Endodermal cell (in vitro differentiated cells): ENCODE measurements around the gene IFT20. TPM values are rescaled to one million over a fixed set of nuclear protein-coding genes. Genes with fewer than 3 reads are reported as not detected.

ENCODE experiments used
- DNase-seq: peaks from one replicate; pipeline ENCODE4 v3.0.0-alpha.2; 2017
- H3K27ac ChIP-seq: 2 replicates; pipeline ENCODE4 v1.5.1; 2013; ENCODE audit warnings: mild to moderate bottlenecking, low read depth, low read length, moderate library complexity
- H3K27me3 ChIP-seq: 2 replicates; pipeline ENCODE4 v1.6.1; 2013; ENCODE audit warnings: mild to moderate bottlenecking, low read length, moderate library complexity; ENCODE audit not compliant: insufficient read depth, control insufficient read depth, poor library complexity, severe bottlenecking
- H3K36me3 ChIP-seq: 2 replicates; pipeline ENCODE4 v1.7.0; 2013; ENCODE audit warnings: mild to moderate bottlenecking, low read length, moderate library complexity; ENCODE audit not compliant: control insufficient read depth, insufficient read depth
- H3K4me1 ChIP-seq: one replicate; pipeline ENCODE4 v1.7.0; 2013; ENCODE audit warnings: low read length; ENCODE audit not compliant: control insufficient read depth, insufficient read depth
- H3K4me3 ChIP-seq: 2 replicates; pipeline ENCODE4 v1.5.1; 2013; ENCODE audit warnings: mild to moderate bottlenecking, low read length, moderate library complexity
- H3K9ac ChIP-seq: 2 replicates; pipeline ENCODE4 v1.6.1; 2013; ENCODE audit warnings: mild to moderate bottlenecking, low read length, moderate library complexity; ENCODE audit not compliant: poor library complexity, severe bottlenecking; ENCODE audit errors: extremely low read depth
- H3K9me3 ChIP-seq: 2 replicates; pipeline ENCODE4 v1.6.1; 2013; ENCODE audit warnings: mild to moderate bottlenecking, low read length, moderate library complexity; ENCODE audit not compliant: control insufficient read depth
- H3K27ac Mint-ChIP-seq: 2 replicates; pipeline ENCODE4 v1.8.0; 2020; ENCODE audit warnings: mixed read lengths
- H3K27me3 Mint-ChIP-seq: 2 replicates; pipeline ENCODE4 v1.8.0; 2021; ENCODE audit warnings: mild to moderate bottlenecking, mixed read lengths; ENCODE audit not compliant: insufficient read depth
- H3K36me3 Mint-ChIP-seq: 2 replicates; pipeline ENCODE4 v1.8.0; 2020; ENCODE audit warnings: low read depth, mixed read lengths
- H3K4me1 Mint-ChIP-seq: 2 replicates; pipeline ENCODE4 v1.8.0; 2020; ENCODE audit warnings: mixed read lengths
- H3K4me3 Mint-ChIP-seq: 2 replicates; pipeline ENCODE4 v1.8.0; 2020; ENCODE audit warnings: mild to moderate bottlenecking, moderate library complexity, mixed read lengths
- H3K9me3 Mint-ChIP-seq: 2 replicates; pipeline ENCODE4 v1.8.0; 2020; ENCODE audit warnings: mild to moderate bottlenecking, mixed read lengths
- WGBS, 2 experiments: methylation state at CpG; one replicate each; pipeline versions ENCODE4 v1.1.5 to v1.1.7; 2013; ENCODE audit warnings: missing lambda C conversion rate in 2 of 2, mixed read lengths in 1 of 2; ENCODE audit not compliant: insufficient coverage in 1 of 2, insufficient read length in 1 of 2; 5-methylcytosine and 5-hydroxymethylcytosine counted together
- total RNA-seq, 2 donors: library from RNA; stranded (reverse); fragmentation: NEBNext Ultra II Directional in 1 of 2; extraction: Animal tissue kit (Norgen Biotek cat#: 25700) in 1 of 2; gene quantifications; 2 replicates in 1 of 2; 3 replicates in 1 of 2; pipeline ENCODE4 v1.2.1, GENCODE V29; 2021
- TF ChIP-seq, protein P1 (sequence below): fragments of 200-600 bp; sonication (generic); conservative IDR thresholded peaks from 2 replicates; pipeline ENCODE4 v1.5.0; 2021; ENCODE audit warnings: antibody characterized with exemption, mild to moderate bottlenecking

The IFT20 gene
- total RNA-seq, 2 donors from 2014 or later = 28.9 to 34.3 TPM

GRCh38 chr17:28372945-28373274, 37.6 kb upstream of the IFT20 start:
- Histone ChIP-seq H3K27ac (no peak overlapping the region), H3K27me3 (peaks cover 43% of the 10 kb centered on the region), H3K9me3 (no peaks in the 10 kb centered on the region), H3K9ac (no peak overlapping the region), H3K4me1 (peaks cover 12% of the 10 kb centered on the region), H3K4me3 (no peak overlapping the region), H3K36me3 (no peaks in the 10 kb centered on the region)
- Mint-ChIP-seq H3K9me3 (no peaks in the 10 kb centered on the region), H3K27ac (no peak overlapping the region), H3K36me3 (no peaks in the 10 kb centered on the region), H3K27me3 (peaks cover 60% of the 10 kb centered on the region), H3K4me1 (peaks cover 17% of the 10 kb centered on the region), H3K4me3 (peak overlapping the region; percentile 51)
- WGBS, 2 experiments = 89% methylated on average over 6 of the region's 6 CpGs; no CpG with 5 or more reads in 1 of the 2 experiments
- TF ChIP-seq, protein P1, sequence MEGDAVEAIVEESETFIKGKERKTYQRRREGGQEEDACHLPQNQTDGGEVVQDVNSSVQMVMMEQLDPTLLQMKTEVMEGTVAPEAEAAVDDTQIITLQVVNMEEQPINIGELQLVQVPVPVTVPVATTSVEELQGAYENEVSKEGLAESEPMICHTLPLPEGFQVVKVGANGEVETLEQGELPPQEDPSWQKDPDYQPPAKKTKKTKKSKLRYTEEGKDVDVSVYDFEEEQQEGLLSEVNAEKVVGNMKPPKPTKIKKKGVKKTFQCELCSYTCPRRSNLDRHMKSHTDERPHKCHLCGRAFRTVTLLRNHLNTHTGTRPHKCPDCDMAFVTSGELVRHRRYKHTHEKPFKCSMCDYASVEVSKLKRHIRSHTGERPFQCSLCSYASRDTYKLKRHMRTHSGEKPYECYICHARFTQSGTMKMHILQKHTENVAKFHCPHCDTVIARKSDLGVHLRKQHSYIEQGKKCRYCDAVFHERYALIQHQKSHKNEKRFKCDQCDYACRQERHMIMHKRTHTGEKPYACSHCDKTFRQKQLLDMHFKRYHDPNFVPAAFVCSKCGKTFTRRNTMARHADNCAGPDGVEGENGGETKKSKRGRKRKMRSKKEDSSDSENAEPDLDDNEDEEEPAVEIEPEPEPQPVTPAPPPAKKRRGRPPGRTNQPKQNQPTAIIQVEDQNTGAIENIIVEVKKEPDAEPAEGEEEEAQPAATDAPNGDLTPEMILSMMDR = no peak
- DNase-seq = no peak

DNA sequence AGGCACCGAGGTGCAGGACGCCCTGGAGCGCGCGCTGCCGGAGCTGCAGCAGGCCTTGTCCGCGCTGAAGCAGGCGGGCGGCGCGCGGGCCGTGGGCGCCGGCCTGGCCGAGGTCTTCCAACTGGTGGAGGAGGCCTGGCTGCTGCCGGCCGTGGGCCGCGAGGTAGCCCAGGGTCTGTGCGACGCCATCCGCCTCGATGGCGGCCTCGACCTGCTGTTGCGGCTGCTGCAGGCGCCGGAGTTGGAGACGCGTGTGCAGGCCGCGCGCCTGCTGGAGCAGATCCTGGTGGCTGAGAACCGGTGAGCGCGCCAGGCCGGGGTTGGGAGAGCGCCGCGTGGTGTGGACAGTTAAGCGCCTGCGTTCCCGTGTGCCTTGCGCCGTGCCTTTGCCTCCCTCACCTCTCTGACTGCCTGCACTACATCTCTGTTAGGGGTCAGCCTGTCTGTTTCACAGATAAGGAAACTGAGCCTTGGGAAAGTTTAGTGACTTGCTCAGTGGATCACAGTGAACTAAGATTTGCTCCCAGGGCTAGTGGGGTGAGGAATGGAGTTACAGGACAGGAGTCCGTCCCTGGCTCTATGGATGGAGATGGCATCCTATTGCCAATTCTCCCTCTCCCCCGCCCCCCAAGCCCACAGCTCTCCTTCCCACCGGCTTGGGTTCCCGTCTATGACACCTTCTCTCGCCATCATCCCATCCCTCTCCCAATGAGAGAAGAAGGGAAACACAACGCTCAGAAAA, 37.1 kb upstream of the IFT20 start:
- TF ChIP-seq, protein P1 = no peak
- Histone ChIP-seq H3K9ac (no peak overlapping the region), H3K27me3 (peaks cover 42% of the 10 kb centered on the region), H3K4me3 (peak overlapping the region; percentile 65), H3K27ac (peak overlapping the region; percentile 87), H3K4me1 (peaks cover 12% of the 10 kb centered on the region), H3K36me3 (no peaks in the 10 kb centered on the region), H3K9me3 (no peaks in the 10 kb centered on the region)
- peaks cover 17% of the 10 kb centered on the region for H3K4me1 Mint-ChIP-seq
- no peak overlapping the region for H3K27ac Mint-ChIP-seq
- no peaks in the 10 kb centered on the region for H3K9me3 Mint-ChIP-seq
- peaks cover 56% of the 10 kb centered on the region for H3K27me3 Mint-ChIP-seq
- H3K36me3 Mint-ChIP-seq = no peaks in the 10 kb centered on the region
- H3K4me3 Mint-ChIP-seq = peak overlapping the region; percentile 51
- DNase-seq = no peak
- 16 to 33% methylated on average over 12 to 52 of the region's 53 CpGs for WGBS, 2 experiments

DNA sequence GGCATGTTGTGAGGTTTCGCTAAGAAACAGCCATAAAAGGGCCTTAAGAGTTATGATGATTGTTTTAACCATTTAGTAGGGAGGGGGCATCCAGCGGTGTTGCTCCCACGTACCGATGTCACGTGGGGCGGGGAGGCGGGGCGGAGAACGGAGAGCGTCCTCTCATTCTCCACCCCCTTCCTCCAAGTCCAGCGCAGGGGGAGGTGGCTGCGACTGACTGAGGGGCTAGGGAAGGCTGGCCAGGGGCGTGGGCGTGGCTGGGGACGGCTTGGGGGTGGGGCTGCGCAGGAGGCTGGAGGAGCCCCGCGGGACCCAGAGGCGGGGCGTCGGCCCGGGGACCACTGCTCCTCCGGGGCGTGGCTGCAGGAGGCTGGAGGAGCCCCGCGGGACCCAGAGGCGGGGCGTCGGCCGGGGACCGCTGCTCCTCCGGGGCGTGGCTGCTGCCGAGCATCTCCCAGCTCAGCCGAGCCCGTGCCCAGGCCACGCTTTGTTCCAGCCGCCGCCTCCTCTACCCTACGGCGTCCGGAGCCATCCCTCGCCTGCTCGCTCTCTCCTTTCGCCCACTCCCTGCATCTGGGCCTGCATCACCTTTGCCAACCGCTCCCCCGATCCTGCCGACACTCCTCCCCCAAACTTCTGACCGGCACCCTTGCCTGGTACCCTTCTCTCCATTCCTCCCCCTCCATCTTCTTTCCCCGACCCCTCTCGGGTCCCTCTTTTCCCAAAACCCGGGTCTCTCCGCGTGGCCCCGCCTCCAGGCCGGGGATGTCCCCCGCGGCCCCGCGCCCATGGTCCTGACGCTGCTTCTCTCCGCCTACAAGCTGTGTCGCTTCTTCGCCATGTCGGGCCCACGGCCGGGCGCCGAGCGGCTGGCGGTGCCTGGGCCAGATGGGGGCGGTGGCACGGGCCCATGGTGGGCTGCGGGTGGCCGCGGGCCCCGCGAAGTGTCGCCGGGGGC, 36.3 kb upstream of the IFT20 start, which contains the start of gene SARM1:
SARM1 (plus strand) TSS at position 450 of the 958 bp plus-strand sequence; CDS start at position 789, 339 bp downstream.
- TF ChIP-seq, protein P1 = no peak
- no peaks in the 10 kb centered on the region for H3K9me3 Mint-ChIP-seq

More for the DNA sequence above, 36.3 kb upstream of the IFT20 start, which contains the start of gene SARM1:
- Mint-ChIP-seq H3K27me3 (peaks cover 49% of the 10 kb centered on the region), H3K36me3 (peaks cover 2% of the 10 kb centered on the region), H3K27ac (peak within 1 kb of the TSS; percentile 98), H3K4me3 (peak within 1 kb of the TSS; percentile 51), H3K4me1 (peaks cover 17% of the 10 kb centered on the region)
- Histone ChIP-seq H3K36me3 (no peaks in the 10 kb centered on the region), H3K4me3 (peak within 1 kb of the TSS; percentile 65), H3K9me3 (no peaks in the 10 kb centered on the region), H3K27me3 (peaks cover 50% of the 10 kb centered on the region), H3K9ac (no peak within 1 kb of the TSS), H3K27ac (peak within 1 kb of the TSS; percentile 87), H3K4me1 (peaks cover 12% of the 10 kb centered on the region)
- 0 to 1% methylated on average over 24 to 78 of the region's 80 CpGs for WGBS, 2 experiments
- peak; percentile 100 for DNase-seq
